ENCODE data around the gene CXADR. TPM values are rescaled to one million over a fixed set of nuclear protein-coding genes. Genes with fewer than 3 reads are reported as not detected.
A peak's percentile ranks its signal among the peaks of the same experiment; 100 is the strongest.

The CXADR gene
- total RNA-seq: 10 to 100 TPM; 22.9 to 48.4 (median 30.5) TPM
- long read RNA-seq, full-length matches to known transcripts: 8 of 13 reads
- long read RNA-seq, partial matches to known transcripts: 1 of 13 reads
- long read RNA-seq, other reads (novel, unspliced or antisense): 4 of 13 reads

DNA sequence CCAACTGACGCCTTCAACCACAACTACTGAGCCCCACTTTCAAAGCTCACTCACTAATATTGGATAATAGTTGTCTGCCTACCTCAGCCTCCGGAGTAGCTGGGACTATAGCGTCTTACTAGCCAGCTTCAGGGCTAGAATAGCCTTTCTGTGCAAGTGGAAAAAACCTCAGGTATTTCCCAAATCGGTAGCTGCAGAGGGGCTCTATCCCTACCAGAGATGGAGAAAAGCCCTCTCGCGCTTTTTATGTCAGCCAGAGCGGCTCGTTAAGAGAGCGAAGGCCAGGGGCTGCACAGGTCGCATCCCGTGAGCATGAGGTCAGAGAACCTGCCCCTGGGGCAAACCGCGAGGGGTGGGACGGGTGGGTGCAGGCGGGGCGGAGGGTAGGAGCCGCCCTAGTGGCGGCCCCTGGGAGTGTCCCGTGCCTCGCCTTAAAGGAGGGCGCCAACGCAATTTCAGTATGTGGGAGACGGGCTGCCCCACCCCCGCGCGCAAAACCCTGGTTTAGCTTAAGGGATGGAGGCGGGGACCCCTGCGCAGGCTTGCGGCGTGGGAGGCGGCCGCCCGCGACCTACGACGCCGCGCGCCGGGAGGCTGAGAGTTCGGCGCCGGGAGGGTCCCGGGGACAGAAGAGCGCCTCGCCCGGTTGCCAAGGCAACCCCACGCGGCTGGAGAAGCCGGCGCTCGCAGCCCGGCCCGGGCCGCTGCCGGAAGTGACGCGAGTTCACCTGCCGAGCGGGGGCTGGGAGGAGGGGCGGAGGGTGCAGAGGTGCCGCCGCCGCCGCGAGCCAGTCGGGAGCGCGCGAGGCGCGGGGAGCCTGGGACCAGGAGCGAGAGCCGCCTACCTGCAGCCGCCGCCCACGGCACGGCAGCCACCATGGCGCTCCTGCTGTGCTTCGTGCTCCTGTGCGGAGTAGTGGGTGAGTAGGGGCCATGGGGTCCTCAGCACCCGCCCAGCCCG lies at the start of gene CXADR:
Gene CXADR, plus strand, starts transcription at position 791 of the 961 bp plus-strand sequence. Its CDS starts 87 bp downstream, at position 878.
- Histone ChIP-seq H3K4me1 (peaks cover 0 to 17% (median 0%) of the 10 kb centered on the region in 4 donors), H3K9me3 (no peaks in the 10 kb centered on the region), H3K36me3 (no peaks in the 10 kb centered on the region), H3K4me3 (peak within 1 kb of the TSS; percentile 69 to 83 (median 80)), H3K27me3 (no peaks in the 10 kb centered on the region), H3K27ac (peak within 1 kb of the TSS; percentile 89 to 93 (median 92))
- intact Hi-C loops (cut with DNase I): no loop called here
- ATAC-seq: peak; percentile 79 to 94 (median 90)
- 0% methylated on average over 10 of the region's 83 CpGs for WGBS (ENCODE audit: insufficient coverage, low coverage, low lambda C conversion rate, missing lambda C conversion rate)
- DNase-seq: peak; percentile 93 to 96 (median 96)
- TF ChIP-seq POLR2A (IDR thresholded peaks at IDR 0.05): peak; percentile 95
- TF ChIP-seq, protein P1, sequence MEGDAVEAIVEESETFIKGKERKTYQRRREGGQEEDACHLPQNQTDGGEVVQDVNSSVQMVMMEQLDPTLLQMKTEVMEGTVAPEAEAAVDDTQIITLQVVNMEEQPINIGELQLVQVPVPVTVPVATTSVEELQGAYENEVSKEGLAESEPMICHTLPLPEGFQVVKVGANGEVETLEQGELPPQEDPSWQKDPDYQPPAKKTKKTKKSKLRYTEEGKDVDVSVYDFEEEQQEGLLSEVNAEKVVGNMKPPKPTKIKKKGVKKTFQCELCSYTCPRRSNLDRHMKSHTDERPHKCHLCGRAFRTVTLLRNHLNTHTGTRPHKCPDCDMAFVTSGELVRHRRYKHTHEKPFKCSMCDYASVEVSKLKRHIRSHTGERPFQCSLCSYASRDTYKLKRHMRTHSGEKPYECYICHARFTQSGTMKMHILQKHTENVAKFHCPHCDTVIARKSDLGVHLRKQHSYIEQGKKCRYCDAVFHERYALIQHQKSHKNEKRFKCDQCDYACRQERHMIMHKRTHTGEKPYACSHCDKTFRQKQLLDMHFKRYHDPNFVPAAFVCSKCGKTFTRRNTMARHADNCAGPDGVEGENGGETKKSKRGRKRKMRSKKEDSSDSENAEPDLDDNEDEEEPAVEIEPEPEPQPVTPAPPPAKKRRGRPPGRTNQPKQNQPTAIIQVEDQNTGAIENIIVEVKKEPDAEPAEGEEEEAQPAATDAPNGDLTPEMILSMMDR (IDR thresholded peaks at IDR 0.05): peak; percentile 59 to 68 (median 63)

DNA sequence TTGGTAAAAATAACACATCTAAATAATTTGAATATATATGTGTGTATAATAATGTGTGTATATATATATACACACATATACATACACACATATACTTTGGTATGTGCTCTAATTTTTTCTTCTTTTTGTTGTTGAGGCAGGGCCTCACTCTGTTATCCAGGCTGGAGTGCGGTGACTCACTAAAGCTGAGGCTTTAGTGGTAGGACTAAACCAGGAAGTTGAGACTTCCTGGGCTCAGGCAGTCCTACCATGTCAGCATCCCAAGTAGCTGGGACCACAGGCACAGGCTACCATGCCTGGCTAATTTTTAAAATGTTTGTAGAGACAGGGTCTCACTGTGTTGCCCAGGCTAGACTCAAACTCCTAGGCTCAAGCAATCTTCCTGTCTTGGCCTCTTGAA lies 46.7 kb upstream of the CXADR start:
- Histone ChIP-seq H3K9me3 (no peaks in the 10 kb centered on the region), H3K27me3 (no peaks in the 10 kb centered on the region), H3K27ac (peak overlapping the region in 1 of 3 donors; percentile 55), H3K36me3 (no peaks in the 10 kb centered on the region), H3K4me3 (no peak overlapping the region), H3K4me1 (peaks cover 0 to 43% (median 15%) of the 10 kb centered on the region in 4 donors)
- DNase-seq: no peak
- ATAC-seq: peak in 1 of 4 donors; percentile 13
- no peak for TF ChIP-seq POLR2A (IDR thresholded peaks at IDR 0.05)
- TF ChIP-seq, protein P1 (IDR thresholded peaks at IDR 0.05): no peak
- WGBS (ENCODE audit: insufficient coverage, low coverage, low lambda C conversion rate, missing lambda C conversion rate): 100% methylated on average over 1 of the region's 1 CpG
- intact Hi-C loops (cut with DNase I): no loop called here

DNA sequence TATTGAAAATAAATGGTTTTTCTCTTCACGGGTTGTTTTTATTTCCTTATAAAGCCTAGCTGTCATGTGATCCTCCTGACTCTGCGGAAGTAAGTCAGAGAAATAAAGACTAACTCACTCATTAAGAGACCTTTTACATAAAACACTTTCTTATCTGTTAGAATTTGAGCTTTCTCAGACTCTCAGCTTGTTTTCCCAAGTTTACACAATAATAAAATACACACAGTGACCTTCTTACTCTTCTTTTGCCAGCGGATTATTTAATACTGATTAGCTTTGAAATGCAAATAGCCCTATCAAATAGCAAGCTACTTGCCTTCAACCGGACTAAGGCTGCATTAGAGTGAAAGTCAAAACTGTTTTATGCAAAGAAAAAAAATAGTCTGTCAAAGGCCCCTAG lies 45.5 kb upstream of the CXADR start:
- ATAC-seq: peak; percentile 40 to 66 (median 60)
- H3K36me3 ChIP-seq: no peaks in the 10 kb centered on the region
- H3K4me1 ChIP-seq: peaks cover 0 to 44% (median 18%) of the 10 kb centered on the region in 4 donors
- peak overlapping the region; percentile 55 to 78 (median 71) for H3K27ac ChIP-seq
- no peak for DNase-seq
- H3K27me3 ChIP-seq: no peaks in the 10 kb centered on the region
- intact Hi-C loops (cut with DNase I): no loop called here
- no peak for TF ChIP-seq POLR2A (IDR thresholded peaks at IDR 0.05)
- TF ChIP-seq, protein P1 (IDR thresholded peaks at IDR 0.05): no peak
- H3K9me3 ChIP-seq: no peaks in the 10 kb centered on the region
- peak overlapping the region in 2 of 3 donors; percentile 12 to 17 for H3K4me3 ChIP-seq
- 5% methylated on average over 4 of the region's 4 CpGs for WGBS (ENCODE audit: insufficient coverage, low coverage, low lambda C conversion rate, missing lambda C conversion rate)

DNA sequence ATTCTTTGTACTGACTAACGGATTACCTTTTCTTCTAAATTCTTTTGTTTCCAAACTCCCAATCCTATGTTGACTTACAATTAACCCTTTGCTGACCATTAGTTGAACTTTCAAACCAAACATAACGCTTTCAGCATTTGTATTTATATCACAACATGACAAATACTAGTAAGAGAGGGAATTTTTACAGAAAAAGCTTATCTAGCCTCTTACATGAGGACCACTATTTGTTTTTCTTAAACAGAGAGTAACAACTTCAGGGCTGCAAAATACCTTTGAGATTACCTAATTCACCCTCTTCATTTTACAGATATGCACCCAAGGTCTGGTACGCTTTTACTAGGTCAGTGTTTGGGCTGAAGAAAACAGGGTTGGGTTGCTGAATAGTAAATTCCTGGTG lies 45.0 kb upstream of the CXADR start:
- peak overlapping the region in 2 of 3 donors; percentile 12 to 17 for H3K4me3 ChIP-seq
- ATAC-seq (peak in 2 of 4 donors; percentile 6 to 31), DNase-seq (no peak)
- intact Hi-C loops (cut with DNase I): no loop called here
- peak overlapping the region; percentile 55 to 78 (median 71) for H3K27ac ChIP-seq
- TF ChIP-seq, protein P1 (IDR thresholded peaks at IDR 0.05): no peak
- TF ChIP-seq POLR2A (IDR thresholded peaks at IDR 0.05): no peak
- H3K9me3 ChIP-seq: no peaks in the 10 kb centered on the region
- no peaks in the 10 kb centered on the region for H3K36me3 ChIP-seq
- peaks cover 0 to 48% (median 19%) of the 10 kb centered on the region in 4 donors for H3K4me1 ChIP-seq
- no peaks in the 10 kb centered on the region for H3K27me3 ChIP-seq
- WGBS (ENCODE audit: insufficient coverage, low coverage, low lambda C conversion rate, missing lambda C conversion rate): 28% methylated on average over 3 of the region's 3 CpGs
